Measurements from ENCODE around the gene ZBTB46.

DNA sequence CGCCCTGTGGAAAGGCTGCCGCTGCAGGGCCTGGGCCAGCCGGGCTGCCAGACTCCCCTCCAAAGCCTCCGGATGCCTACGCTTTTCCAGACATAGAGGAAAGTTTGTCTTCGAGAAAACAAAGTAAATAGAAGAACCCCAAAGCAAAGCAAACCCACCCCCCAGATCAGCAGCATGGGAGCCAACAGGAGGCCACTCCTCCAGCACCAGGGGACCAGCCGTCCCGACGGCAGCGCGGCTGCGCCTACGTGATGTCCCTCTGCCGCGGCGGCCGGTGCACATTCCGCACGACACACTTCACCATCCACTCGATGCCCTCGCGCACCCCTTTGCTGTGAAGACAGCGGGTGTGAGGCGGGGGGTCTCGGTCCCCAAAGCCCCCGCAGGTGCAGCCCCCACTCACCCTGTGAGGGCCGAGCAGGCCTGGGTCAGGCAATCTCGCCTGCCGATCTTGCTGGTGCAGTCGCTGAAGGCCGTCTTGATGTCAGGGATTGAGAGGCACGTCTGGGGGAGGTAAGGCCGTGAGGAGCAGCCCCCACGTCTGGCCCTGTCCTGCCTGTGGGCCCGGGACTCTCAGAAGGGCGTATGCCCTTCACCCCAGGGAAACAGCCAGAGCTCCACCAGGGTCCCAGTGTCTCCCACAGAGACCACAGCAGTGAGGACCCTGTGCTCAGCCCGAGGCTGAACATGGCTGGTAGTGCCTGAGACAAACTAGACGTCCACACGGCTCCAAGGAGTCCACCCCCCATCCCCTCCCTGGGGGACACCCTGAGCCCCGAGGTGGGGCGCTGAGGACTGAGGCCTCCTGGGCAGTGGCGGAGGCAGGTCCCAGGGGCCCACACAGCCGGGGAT is 130.6 kb downstream of the ZBTB46 start:
- TF ChIP-seq, protein P1, sequence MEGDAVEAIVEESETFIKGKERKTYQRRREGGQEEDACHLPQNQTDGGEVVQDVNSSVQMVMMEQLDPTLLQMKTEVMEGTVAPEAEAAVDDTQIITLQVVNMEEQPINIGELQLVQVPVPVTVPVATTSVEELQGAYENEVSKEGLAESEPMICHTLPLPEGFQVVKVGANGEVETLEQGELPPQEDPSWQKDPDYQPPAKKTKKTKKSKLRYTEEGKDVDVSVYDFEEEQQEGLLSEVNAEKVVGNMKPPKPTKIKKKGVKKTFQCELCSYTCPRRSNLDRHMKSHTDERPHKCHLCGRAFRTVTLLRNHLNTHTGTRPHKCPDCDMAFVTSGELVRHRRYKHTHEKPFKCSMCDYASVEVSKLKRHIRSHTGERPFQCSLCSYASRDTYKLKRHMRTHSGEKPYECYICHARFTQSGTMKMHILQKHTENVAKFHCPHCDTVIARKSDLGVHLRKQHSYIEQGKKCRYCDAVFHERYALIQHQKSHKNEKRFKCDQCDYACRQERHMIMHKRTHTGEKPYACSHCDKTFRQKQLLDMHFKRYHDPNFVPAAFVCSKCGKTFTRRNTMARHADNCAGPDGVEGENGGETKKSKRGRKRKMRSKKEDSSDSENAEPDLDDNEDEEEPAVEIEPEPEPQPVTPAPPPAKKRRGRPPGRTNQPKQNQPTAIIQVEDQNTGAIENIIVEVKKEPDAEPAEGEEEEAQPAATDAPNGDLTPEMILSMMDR (IDR thresholded peaks at IDR 0.05), result no peak
- TF ChIP-seq POLR2A (IDR thresholded peaks at IDR 0.05) (no peak), EP300 (IDR thresholded peaks at IDR 0.05) (no peak)
